ENCODE measurements around the gene VPS33B.

DNA sequence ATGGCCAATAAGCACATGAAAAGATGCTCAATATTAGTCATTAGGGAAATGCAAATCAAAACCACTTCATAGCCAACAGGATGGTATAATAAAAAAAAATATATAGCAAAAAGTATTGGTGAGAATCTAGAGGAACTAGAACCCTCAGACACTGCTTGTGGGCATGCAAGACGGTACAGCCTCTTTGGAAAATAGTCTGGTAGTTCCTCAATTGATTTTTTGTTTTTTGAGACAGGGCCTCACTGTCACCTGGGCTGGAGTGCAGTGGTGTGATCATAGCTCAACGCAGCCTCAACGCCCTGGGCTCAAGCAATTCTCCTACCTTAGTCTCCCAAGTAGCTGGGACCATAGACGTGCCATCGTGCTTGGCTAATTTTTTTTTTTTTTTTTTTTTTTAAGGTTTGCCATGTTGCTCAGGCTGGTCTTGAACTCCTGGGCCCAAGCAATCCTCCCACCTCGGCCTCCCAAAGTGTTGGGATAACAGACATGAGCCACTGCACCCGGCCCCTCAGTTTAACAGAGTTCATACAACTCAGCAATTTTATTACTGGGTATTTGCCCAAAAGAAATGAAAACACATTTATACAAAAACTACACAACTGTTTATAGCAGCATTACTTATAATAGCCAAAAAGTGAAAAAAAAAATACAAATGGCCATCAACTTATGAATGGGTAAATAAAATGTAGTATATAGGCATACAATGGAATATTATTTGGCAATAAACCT lies 33.2 kb downstream of the VPS33B start:
- TF ChIP-seq, protein P1, sequence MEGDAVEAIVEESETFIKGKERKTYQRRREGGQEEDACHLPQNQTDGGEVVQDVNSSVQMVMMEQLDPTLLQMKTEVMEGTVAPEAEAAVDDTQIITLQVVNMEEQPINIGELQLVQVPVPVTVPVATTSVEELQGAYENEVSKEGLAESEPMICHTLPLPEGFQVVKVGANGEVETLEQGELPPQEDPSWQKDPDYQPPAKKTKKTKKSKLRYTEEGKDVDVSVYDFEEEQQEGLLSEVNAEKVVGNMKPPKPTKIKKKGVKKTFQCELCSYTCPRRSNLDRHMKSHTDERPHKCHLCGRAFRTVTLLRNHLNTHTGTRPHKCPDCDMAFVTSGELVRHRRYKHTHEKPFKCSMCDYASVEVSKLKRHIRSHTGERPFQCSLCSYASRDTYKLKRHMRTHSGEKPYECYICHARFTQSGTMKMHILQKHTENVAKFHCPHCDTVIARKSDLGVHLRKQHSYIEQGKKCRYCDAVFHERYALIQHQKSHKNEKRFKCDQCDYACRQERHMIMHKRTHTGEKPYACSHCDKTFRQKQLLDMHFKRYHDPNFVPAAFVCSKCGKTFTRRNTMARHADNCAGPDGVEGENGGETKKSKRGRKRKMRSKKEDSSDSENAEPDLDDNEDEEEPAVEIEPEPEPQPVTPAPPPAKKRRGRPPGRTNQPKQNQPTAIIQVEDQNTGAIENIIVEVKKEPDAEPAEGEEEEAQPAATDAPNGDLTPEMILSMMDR (IDR thresholded peaks at IDR 0.05 in 4 of 5, conservative IDR thresholded peaks at IDR 0.05 in 1 of 5) = no peak
- TF ChIP-seq POLR2A (IDR thresholded peaks at IDR 0.05) = no peak
